ENCODE measurements around the gene FRG2.
"Not testable (repeated sequence)": the region's sequence is repeated elsewhere in the genome, so short reads cannot be mapped to it uniquely, and the experiment has no call there.

FRG2 gene

DNA sequence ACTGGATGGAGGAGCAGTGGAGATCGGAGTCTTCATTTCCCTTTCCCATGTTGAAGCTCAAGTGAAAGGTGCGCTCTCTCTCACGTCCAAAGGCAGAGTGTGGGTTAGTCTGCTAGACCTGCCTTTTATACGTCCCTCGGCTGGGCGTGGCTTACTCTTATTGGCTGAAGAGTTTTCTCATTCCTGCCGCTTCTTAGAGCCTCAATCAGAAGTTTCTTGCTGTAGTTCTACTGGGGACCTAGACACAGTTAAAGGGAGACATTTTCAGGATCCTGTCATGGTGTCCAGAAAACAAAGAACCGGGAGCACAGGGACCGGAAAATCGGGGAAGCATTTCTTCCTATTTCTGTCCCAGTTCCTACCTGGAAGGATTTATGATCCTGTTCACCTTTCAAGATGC lies at the start of gene FRG2:
Gene FRG2, minus strand, starts transcription at position 101 of the 400 bp plus-strand sequence. Its CDS starts 52 bp downstream, at position 49.
- DNase-seq = not testable (repeated sequence)

DNA sequence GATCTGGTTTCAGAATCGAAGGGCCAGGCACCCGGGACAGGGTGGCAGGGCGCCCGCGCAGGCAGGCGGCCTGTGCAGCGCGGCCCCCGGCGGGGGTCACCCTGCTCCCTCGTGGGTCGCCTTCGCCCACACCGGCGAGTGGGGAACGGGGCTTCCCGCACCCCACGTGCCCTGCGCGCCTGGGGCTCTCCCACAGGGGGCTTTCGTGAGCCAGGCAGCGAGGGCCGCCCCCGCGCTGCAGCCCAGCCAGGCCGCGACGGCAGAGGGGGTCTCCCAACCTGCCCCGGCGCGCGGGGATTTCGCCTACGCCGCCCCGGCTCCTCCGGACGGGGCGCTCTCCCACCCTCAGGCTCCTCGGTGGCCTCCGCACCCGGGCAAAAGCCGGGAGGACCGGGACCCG lies 41.3 kb upstream of the FRG2 start:
- DNase-seq = not testable (repeated sequence)

DNA sequence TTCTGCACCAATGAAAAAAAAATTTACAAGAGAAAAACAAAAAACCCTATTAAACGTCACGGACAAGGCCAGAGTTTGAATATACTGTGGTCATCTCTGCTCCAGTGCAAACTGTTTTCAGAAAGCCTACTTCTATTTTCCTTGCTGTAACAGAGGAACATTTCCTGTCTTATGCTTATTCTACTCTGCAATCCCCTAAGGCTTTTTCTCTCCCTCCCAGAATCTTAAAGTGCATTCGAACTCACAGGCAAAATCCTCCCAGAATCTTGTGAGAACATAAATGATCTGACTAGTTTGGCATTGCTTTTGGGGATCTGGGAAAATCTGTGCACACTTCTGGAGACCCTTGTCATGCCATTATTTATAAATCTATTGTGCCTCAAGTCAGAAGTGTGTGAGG lies 37.7 kb upstream of the FRG2 start:
- DNase-seq = not testable (repeated sequence)

DNA sequence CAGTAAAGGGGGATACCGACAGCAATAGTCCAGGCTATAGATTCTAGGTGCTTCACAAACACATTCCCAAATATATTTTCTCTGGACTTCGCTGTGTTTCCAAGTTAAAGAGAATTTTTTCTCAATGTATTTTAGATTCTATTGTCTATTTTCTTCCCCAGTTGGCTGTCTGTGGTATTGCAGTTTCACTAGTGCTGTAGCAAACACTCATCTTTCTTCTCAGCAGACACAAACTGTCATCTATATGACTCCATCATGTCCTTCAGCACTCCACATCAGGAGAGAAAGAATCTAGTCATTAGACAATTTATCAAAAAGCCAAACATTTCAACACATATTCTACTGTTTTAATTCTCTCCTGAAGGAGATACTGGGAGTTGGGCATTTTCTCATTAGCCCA lies 37.3 kb upstream of the FRG2 start, which contains the start of gene DBET:
Gene DBET, plus strand, starts transcription at position 161 of the 400 bp plus-strand sequence.
- not testable (repeated sequence) for DNase-seq

DNA sequence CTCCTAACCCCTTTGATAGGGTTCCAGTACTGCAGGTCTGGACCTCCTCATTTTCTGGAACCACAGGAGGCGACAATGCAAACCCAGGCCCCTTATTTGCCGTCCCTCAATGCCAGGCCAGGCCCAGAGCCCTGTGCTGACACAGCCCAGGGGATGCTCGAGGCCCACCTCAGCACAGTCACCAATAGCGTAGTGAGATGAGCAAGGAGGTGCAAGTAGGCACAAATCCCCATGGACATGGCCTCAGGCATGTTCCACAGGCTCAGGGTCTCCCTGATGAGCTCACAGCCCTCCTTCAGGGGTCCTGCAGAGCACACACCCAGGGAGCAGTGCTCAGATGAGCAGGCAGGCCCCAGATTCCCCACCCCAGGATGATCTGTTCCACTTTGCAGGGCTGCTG lies 31.9 kb upstream of the FRG2 start:
- DNase-seq = not testable (repeated sequence)

DNA sequence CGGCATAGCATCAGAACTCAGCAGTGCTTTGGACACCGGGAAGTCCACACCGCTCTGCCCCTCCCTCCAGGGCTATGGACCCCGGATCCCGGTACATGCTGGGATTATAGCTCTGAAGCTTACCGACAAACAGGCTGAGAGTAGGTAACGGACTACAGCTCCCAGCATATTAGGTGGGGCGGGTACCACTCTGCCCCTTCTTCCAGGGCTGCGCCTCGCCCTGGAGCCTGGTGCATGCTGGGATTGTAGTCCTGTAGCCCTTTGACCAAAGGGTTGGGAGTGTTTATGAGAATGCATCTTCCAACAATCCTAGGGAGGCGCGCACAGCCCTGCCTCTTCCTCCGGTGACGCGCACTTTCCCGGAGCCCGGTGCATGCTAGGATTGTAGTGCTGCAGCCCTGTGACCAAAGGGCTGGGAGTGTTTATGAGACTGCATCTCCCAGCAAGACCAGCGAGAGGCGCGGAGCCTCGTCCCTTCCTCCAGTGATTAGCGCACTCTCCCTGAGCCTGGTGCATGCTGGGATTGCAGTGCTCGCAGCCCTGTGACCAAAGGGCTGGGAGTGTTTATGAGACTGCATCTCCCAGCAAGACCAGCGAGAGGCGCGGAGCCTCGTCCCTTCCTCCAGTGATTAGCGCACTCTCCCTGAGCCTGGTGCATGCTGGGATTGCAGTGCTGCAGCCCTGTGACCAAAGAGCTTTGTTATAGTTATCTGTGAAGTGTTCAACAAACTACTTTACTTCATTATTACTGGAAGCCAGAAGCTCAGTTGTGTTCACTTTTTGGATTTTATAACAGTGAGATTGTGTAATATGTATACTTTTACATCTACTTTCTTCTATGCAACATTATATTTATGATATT lies 22.6 kb upstream of the FRG2 start:
- DNase-seq = not testable (repeated sequence)

DNA sequence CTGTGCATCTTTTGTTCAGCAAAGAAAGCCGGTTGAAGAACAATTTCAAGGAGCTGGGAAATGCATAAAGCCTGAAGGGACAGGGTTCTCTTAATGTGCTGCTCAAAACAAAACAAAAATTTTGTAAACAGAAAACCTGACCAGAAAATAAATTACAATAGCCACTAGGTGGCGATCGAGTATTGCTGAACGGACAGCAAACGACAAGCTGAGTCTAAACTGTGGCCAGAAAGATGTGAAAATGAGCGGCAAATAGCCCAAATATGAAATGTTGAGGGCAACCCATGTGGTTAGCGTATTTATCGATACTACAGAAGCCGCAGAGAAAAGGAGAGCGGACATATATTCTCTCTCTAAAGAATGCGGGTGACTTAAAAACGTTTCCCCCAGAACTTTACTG lies 20.6 kb upstream of the FRG2 start:
- DNase-seq = not testable (repeated sequence)

DNA sequence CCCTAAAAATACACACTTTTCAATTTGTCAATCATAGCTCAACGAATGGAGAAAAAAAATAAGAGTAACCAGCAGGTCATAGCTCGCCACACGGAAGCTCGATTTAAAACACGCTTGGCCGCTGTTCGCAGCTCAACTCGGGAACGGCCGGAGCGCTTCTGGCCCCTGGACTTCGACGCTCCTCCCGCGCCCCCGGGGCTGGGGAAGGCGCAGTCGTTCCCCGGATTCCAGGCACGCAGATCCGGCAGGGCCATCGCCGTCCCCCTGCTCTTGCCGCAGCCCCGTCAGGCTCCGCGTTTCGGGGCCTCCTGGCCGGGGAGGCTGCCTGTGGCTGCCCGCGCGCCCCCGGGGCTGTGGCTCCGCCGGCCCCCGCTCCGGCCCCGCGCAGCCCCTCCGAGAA lies 13.8 kb upstream of the FRG2 start:
- not testable (repeated sequence) for DNase-seq

DNA sequence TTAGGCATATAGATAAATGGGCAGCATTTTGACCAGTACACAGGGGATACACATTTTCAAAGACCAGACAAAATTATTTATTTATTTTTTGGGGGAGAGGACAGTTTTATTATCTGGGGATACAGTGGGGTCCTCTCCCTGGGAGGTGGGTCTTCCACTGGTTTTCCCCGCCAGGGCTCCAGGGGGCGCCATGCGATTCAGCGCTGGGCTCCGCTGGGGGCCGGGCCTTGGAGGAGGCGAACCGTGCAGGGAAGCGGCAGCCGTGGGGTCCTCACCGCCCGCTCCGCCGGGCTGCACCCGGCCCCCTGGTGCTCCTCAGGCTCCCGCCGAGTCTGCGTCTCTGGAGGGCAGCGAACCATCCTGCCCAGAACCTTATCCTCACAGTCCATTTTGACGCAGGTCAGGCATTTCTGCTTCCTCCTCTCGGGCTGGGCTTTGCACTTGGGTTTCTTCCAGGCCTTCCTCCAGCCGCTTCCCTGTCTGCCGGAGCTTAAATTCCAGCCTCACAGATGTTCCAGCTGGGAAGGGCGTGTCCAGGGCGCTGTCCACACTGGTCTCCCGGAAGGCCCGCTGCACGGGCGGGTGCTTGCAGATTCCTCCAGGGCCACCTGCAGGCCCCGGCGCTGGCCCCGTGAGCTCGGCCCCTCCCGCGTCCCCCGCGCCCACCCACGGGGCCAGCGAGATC lies 10.8 kb upstream of the FRG2 start:
- not testable (repeated sequence) for DNase-seq

DNA sequence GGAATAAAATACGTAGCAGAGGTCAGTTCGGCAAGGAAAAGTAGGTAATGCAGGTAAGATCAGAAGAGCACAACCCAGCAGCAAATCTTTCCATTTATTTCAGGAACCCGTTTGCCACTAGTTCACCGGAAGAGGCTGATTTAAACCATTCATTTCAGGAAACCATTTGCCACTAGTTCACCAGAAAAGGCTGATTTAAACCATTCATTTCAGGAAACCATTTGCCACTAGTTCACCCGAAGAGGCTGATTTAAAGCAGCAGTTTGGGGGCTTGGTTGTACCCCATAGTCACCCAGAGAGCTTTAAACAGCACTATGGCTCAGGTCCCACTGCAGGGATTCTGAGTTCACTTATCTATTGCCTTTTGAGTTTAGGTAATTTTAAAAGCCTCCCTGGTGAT lies 4.2 kb upstream of the FRG2 start:
- DNase-seq = not testable (repeated sequence)

DNA sequence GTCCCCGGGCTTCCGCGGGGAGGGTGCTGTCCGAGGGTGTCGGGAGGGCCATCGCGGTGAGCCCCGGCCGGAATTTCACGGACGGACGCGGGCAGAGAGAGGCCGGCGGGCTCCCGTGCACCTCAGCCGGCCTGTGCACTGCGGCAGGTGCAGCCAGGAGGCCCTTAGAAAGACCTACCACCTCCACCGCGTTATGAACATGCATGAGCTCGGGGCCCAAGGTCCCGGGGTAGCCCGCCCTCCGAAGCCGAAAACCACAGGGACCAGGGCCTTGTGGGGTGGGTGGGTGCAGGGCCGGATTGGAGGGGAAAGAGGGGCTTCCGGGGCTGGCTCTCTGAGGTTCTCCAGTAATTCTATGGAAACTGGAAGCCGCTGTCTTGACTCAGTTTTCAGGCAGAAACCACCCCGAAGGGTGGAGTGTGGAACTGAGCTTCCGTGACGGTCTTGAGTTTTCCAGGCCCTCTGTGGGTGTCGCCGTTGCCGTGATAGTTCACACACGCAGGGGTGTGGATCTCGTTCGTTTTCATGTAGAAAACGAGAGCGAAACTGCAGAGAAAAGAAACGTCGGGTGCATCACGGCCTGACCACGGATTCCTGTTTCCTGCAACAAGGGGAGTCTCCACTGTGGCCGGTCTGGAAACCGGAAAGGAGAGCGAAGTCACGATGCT lies 4.3 kb downstream of the FRG2 start:
- DNase-seq = not testable (repeated sequence)

DNA sequence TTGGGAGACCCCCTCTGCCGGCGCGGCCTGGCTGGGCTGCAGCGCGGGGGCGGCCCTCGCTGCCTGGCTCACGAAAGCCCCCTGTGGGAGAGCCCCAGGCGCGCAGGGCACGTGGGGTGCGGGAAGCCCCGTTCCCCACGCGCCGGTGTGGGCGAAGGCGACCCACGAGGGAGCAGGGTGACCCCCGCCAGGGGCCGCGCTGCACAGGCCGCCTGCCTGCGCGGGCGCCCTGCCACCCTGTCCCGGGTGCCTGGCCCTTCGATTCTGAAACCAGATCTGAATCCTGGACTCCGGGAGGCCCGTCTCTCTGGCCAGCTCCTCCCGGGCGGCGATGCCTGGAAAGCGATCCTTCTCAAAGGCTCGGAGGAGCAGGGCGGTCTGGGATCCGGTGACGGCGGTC lies 5.1 kb downstream of the FRG2 start:
- DNase-seq = not testable (repeated sequence)

DNA sequence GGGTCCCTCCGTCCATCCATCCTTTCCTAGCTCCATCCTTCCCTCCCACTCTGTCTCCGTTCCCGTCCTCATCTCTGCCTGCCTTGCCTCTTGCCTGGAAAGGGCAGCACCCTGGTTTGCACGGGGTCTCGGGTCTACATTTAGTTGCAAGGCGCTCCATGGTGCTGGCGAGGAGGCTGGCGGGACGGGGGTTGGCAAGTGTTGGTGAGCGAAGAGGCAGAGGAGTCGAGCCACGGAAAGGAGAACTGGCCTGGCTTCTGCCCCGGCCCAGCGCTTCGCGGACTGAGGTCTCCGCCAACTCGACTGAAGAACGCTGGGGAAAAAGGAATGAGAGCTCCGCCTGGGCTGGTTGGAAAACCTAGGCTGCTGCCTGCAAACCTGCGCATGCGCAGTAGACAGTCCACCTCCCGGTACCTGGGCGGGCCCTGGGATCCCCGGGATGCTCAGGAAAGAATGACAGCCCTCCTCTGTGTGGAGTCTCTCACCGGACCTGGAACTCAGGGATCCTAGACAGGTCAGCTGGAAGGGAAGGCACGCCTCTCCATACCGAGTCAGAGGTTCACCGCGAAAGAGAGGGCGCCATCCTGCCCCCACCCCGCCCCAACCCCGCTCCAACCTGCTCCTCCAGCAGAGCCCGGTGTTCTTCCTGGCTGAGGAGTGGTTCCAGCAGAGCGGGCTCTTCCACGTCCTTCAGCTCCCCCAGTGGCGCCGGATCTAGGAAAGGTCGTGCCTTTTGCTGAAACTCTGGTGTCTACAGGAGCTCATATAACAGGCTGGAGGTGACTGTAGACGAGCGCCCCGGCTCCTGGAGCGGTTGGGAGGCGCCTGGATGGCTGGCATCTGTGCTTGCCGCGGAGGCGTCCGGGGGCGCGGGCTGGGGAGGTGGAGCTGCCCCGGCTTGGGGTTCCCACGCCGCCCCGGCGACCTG lies 6.0 kb downstream of the FRG2 start:
- no peak for DNase-seq

DNA sequence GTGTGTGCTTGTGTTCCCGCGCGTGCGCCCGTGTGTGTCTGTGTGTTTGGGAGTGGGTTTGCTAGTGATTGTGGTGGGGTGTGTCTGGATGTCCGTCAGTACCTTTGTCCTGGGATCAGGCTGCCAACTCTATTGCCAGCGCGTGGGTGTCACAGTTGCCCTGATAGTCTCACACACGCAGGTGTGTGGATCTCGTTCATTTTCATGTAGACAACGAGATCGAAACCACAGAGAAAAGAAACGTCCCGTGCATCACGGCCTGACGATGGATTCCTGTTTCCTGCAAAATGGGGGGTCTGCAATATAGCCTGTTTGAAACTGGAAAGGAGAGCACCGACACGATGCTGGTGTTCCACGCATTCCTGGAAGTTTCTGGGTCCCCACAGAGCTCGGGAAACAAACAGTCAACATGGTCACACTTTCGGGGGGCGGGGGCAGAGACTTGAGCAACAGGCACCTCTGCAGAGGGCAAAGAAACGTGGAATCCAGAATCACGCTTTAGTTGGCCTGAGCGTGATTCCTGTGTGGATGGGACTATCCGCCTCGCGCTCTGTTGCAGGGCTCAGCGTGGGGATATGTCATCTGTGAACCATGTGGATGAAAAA lies 7.1 kb downstream of the FRG2 start:
- not testable (repeated sequence) for DNase-seq

DNA sequence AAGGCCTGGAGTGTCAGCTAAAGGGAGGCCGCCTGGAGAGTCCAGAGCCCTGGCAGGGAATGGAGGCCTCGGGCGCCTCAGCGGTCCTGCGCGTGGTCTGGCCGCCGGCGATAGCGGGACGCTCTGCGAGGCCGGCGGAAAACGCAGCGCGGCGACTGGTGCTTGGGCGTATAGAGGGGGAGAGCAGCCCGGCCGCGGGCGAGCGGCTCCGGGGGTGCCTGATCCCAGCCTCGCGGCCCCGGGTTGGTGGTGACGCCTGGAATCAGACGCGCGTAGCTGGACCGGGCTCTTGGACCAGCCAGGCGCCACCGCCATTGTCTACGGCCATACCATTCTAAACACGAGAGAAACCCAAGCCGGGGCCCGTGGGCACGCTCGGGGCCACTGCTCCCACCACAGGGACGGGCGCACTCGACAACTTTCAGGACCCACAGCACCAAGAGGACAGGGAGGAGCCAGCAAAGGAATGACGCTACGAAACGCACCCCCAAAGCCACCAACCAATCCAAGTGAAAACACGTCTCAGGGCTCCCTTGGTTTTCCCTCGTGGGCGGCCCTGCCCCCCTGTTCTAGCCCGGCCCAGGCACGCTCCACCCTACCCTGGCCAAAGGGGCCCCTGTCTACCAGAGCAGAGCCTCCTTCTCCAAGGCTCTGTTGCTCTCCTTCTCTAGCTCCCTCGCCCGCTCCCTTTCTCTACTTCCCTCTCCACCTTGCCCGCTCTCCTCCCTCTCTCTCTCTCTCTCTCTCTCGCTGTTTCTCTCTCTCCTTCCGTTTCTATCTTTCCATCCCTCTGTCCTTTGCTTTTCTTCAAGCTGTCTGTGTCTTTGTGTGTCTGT lies 7.8 kb downstream of the FRG2 start:
- no peak for DNase-seq

DNA sequence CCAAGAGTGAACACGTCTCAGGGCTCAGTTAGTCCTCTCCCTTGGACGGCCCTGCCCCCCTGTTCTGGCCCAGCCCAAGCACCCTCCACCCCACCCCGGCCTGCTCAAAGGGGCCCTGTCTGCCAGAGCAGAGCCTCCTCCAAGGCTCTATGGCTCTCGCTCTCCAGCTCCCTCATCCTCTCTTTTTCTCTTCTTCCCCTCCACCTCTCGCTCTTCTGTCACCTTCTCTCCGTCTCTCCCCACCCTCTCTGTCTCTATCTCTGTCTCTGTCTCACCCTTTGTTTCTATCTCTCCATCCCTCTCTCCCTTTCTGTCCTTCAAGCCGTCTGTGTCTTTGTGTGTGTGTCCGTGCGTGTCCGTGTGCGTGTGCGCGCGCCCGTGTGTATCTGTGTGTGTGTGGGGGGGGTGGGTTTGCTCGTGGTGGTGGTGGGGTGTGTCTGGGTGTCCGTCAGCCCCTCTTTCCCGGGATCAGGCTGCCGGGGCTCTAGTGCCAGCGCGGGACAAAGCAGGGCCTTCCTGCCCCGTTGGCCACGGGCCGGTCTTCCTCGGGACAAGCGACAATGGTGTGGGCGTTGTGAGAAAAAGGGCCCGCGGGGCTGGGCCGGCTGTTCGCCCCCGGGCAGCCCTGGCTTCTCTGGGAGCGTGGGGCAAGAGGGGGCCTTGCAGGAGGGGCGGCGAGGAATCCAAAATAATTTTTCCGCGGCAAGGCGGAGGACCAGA lies 8.7 kb downstream of the FRG2 start:
- no peak for DNase-seq

DNA sequence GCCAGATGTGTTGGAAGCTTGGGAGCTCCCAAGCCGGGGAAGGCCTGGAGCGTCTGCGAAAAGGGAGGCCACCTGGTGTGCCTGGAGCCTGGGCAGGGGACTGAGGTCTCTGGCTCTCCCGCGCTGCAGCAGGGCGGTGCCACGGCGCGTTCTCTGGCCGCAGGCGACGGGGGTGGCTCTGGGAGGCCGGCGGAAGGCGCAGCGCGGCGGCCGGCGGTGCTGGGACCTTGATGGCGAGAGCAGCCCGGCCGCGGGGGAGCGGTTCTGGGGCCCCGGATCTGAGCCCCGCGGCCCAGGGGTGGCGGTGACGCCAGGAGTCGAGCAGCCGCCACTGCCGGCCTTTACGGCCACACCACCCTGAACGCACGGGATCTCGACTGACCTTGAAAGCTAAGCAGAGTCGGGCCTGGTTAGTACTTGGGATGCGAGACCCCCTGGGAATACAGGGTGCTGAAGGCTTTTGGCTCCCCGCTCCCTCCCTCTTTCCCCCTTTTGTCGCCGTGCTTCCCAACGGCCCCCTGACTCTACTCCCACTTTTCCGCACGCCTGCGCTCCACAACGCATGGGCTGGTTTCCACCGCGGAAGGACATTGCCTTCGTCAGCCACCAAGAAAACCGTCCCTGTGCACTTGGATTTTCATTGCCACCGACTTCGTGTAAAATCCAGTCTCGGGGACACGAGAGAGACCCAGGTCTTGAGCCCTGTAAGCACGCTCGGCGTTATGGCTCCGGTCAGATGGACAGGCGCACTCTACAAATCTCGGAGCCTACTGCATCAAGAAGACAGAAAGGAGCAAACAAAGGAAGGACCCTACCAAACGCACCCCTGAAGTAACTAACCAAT lies 9.5 kb downstream of the FRG2 start:
- DNase-seq = no peak
